Smooth muscle cell (in vitro differentiated cells): ENCODE results near the gene UBE2L5. TPM values are rescaled to one million over a fixed set of nuclear protein-coding genes. Genes with fewer than 3 reads are reported as not detected.

Source experiments
- DNase-seq: peaks from one replicate; lab custom pipeline; 2025; ENCODE audit not compliant: unreplicated experiment; lab: John Stamatoyannopoulos, UW
- H2AFZ ChIP-seq: fragments of 200-600 bp; sonication (generic); 2 replicates; pipeline ENCODE4 v1.6.0; 2016; ENCODE audit warnings: antibody characterized with exemption, low read depth, mild to moderate bottlenecking
- H3F3A ChIP-seq: fragments of 200-600 bp; sonication (generic); 2 replicates; pipeline ENCODE4 v1.6.0; 2017; ENCODE audit warnings: antibody characterized with exemption, low read depth
- H3K27ac ChIP-seq: fragments of 200-600 bp; sonication (generic); 2 replicates; pipeline ENCODE4 v1.5.1; 2016; ENCODE audit warnings: low read depth, mild to moderate bottlenecking
- H3K27me3 ChIP-seq: fragments of 200-600 bp; sonication (generic); 2 replicates; pipeline ENCODE4 v1.6.1; 2016; ENCODE audit warnings: low read depth, mild to moderate bottlenecking
- H3K36me3 ChIP-seq: fragments of 200-600 bp; sonication (generic); 2 replicates; pipeline ENCODE4 v1.5.1; 2016; ENCODE audit warnings: low read depth
- H3K4me1 ChIP-seq: fragments of 200-600 bp; sonication (generic); 2 replicates; pipeline ENCODE4 v1.5.1; 2016; ENCODE audit warnings: low read depth
- H3K4me2 ChIP-seq: fragments of 200-600 bp; sonication (generic); 2 replicates; pipeline ENCODE4 v1.6.0; 2016; ENCODE audit warnings: mild to moderate bottlenecking
- H3K4me3 ChIP-seq: fragments of 200-600 bp; sonication (generic); 2 replicates; pipeline ENCODE4 v1.5.1; 2016; ENCODE audit warnings: mild to moderate bottlenecking
- H3K79me2 ChIP-seq: fragments of 200-600 bp; sonication (generic); 2 replicates; pipeline ENCODE4 v1.6.0; 2016; ENCODE audit warnings: low read depth, mild to moderate bottlenecking
- H3K9ac ChIP-seq: fragments of 200-600 bp; sonication (generic); 2 replicates; pipeline ENCODE4 v1.6.0; 2016; ENCODE audit warnings: low read depth
- H3K9me3 ChIP-seq: fragments of 200-600 bp; sonication (generic); replicated peaks from 2 replicates; pipeline ENCODE4 v1.5.1; 2016; ENCODE audit warnings: low read depth
- H4K20me1 ChIP-seq: fragments of 200-600 bp; sonication (generic); 2 replicates; pipeline ENCODE4 v1.6.0; 2016; ENCODE audit warnings: low read depth
- WGBS: methylation state at CpG from one replicate; pipeline ENCODE4 v1.1.7; 2016; ENCODE audit warnings: low lambda C conversion rate; 5-methylcytosine and 5-hydroxymethylcytosine counted together
- polyA plus RNA-seq: library from polyadenylated mRNA; unstranded; fragments of >200 nt; fragmentation: Nextera tagmentation; extraction: Ambion mirVana; gene quantifications from 2 replicates; pipeline ENCODE4 v1.2.1, GENCODE V29; 2016
- total RNA-seq: library from RNA; depleted of rRNA; stranded (reverse); fragments of >200 nt; gene quantifications from 2 replicates; pipeline ENCODE4 v1.2.3, GENCODE V29; 2014
- TF ChIP-seq, protein P1 (sequence below): fragments of 200-600 bp; sonication (generic); IDR thresholded peaks from 2 replicates; pipeline ENCODE4 v1.5.1; 2017; ENCODE audit warnings: borderline replicate concordance, mild to moderate bottlenecking, antibody characterized with exemption; ENCODE audit not compliant: insufficient read depth, poor library complexity, severe bottlenecking

The UBE2L5 gene
- total and polyA plus RNA-seq, 2 experiments from 2014 or later = not detected

DNA sequence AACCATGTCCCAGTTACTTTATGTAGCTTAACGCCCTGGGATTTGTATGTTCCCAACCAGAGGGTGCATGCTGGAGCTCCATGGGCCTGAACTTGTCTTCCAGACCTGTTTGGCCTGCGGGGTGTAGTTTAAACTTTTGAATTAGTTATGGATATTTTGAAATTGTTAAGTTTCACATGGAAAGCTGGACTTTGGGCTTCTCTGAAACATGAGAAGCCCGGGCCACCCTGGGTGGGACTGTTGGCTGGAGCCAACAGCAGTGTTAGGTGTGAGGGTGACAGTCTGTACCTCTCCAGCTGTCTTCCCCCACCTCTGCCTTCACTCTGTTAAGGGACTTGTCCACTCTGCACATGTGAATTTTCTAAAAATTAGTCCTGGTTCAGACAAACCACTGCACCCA lies 1.6 kb downstream of the UBE2L5 start:
- TF ChIP-seq, protein P1, sequence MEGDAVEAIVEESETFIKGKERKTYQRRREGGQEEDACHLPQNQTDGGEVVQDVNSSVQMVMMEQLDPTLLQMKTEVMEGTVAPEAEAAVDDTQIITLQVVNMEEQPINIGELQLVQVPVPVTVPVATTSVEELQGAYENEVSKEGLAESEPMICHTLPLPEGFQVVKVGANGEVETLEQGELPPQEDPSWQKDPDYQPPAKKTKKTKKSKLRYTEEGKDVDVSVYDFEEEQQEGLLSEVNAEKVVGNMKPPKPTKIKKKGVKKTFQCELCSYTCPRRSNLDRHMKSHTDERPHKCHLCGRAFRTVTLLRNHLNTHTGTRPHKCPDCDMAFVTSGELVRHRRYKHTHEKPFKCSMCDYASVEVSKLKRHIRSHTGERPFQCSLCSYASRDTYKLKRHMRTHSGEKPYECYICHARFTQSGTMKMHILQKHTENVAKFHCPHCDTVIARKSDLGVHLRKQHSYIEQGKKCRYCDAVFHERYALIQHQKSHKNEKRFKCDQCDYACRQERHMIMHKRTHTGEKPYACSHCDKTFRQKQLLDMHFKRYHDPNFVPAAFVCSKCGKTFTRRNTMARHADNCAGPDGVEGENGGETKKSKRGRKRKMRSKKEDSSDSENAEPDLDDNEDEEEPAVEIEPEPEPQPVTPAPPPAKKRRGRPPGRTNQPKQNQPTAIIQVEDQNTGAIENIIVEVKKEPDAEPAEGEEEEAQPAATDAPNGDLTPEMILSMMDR = no peak
- H3K79me2 ChIP-seq = no peaks in the 10 kb centered on the region
- 92% methylated on average over 3 of the region's 3 CpGs for WGBS

DNA sequence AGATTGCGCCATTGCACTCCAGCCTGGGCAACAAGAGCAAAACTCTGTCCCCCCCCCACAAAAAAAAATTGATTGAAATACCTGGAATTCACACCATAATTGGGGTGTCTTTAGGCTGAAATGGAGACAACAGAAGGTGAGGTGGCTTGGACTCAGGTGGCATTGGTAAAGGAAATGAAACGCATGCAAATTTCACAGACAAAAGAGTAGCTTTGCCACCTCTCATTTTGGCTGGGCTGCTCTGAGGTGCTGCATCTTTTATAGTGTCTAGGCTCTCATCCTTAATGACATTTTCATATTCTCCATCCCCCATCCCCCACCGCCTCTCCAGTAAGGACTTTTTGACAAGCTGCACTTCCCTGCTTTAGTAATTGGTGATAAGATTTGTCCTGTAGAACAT lies 6.9 kb downstream of the UBE2L5 start:
- no peak overlapping the region for H2AFZ ChIP-seq
- peaks cover 14% of the 10 kb centered on the region for H3F3A ChIP-seq
- DNase-seq = no peak
- H3K4me1 ChIP-seq = peaks cover 9% of the 10 kb centered on the region
- H3K36me3 ChIP-seq = no peaks in the 10 kb centered on the region
- no peaks in the 10 kb centered on the region for H3K27me3 ChIP-seq
- TF ChIP-seq, protein P1 = no peak
- H3K79me2 ChIP-seq = no peaks in the 10 kb centered on the region
- H3K9ac ChIP-seq = no peak overlapping the region
- no peaks in the 10 kb centered on the region for H4K20me1 ChIP-seq
- H3K4me3 ChIP-seq = no peak overlapping the region
- WGBS = 91% methylated on average over 3 of the region's 3 CpGs
- peak overlapping the region; percentile 82 for H3K27ac ChIP-seq
- peak overlapping the region; percentile 60 for H3K4me2 ChIP-seq
- no peaks in the 10 kb centered on the region for H3K9me3 ChIP-seq

More for the DNA sequence above, 1.6 kb downstream of the UBE2L5 start:
- no peak for DNase-seq
- peaks cover 1% of the 10 kb centered on the region for H3F3A ChIP-seq
- H2AFZ ChIP-seq = no peak overlapping the region
- H3K4me1 ChIP-seq = no peaks in the 10 kb centered on the region
- no peak overlapping the region for H3K9ac ChIP-seq
- no peaks in the 10 kb centered on the region for H3K9me3 ChIP-seq
- H3K36me3 ChIP-seq = no peaks in the 10 kb centered on the region
- H3K4me3 ChIP-seq = no peak overlapping the region
- H3K27me3 ChIP-seq = no peaks in the 10 kb centered on the region
- H3K27ac ChIP-seq = no peak overlapping the region
- no peak overlapping the region for H3K4me2 ChIP-seq
- H4K20me1 ChIP-seq = no peaks in the 10 kb centered on the region

DNA sequence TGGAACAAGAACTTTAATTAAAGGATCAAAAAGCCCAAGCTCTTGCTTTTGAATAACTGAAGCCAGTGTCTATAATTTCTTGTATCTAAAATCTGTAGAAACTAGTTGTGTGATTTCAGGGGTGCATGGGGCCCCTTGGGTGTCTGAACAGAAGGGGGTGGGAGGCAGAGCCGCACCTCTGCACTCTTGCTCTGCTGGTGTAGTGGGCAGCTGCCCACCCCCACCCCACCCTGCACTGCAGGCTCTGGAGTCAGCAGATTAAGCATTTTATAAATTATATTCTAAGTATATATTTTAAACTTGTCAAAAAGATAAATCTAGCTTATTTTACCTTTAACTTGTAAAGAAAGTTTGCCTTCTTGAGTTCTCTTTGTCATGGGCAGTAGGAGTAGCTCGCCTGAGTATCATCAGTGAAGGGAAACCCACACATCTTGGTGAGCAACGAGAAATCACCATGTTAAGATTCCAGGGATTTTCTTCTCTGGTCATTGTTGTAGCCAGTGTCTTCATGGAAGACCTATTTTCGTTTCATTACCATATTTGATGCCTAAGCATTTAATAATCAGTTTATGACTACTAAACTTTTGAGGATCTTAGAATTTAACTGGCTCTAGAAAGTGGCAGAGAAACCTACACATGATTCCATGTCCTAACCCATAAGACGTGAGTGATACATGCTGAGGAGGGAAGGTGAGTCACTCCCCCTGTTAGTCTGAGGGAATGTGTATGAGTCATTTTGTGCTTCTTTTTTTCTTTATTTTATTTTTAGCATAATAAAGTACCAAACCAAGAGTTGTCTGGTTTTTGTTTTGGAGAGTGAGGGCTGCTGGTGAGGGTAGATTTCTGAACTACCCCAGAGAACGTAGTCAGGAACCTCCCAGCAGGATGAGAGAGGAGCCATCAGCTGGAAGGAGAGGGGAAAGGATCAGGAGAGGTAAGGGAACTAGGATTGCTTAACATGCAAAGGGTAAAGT lies 7.7 kb downstream of the UBE2L5 start:
- Histone ChIP-seq H3K36me3 (no peaks in the 10 kb centered on the region), H3K9ac (peak overlapping the region; percentile 58), H3K27ac (peak overlapping the region; percentile 82), H3K79me2 (no peaks in the 10 kb centered on the region), H3K4me1 (peaks cover 9% of the 10 kb centered on the region), H3F3A (peaks cover 14% of the 10 kb centered on the region), H2AFZ (peak overlapping the region; percentile 16), H3K27me3 (no peaks in the 10 kb centered on the region), H3K4me2 (peak overlapping the region; percentile 60), H4K20me1 (no peaks in the 10 kb centered on the region), H3K9me3 (no peaks in the 10 kb centered on the region), H3K4me3 (no peak overlapping the region)
- 25% methylated on average over 6 of the region's 6 CpGs for WGBS
- TF ChIP-seq, protein P1 = no peak
- no peak for DNase-seq
